Umbilical cord (tissue), 2 donors: ENCODE data around the gene NDST4. TPM values are rescaled to one million over a fixed set of nuclear protein-coding genes. Genes with fewer than 3 reads are reported as not detected.

Source experiments
- DNase-seq: peaks from one replicate; pipeline ENCODE4 v3.0.0-alpha.2; 2015; ENCODE audit warnings: low spot score
- total RNA-seq: library from RNA; depleted of rRNA; stranded (reverse); fragments of >200 nt; gene quantifications from one replicate; pipeline ENCODE4 v1.2.3, GENCODE V29; 2014; ENCODE audit warnings: low replicate concordance; ENCODE audit not compliant: insufficient read depth

Gene NDST4
- 2.2 TPM for total RNA-seq

GRCh38 chr4:115113506-115114106 is at the start of gene NDST4:
Gene NDST4 (minus strand): TSS chr4:115113620. CDS start chr4:115077036, 36,584 bp downstream.
- peak; percentile 76 for DNase-seq

DNA sequence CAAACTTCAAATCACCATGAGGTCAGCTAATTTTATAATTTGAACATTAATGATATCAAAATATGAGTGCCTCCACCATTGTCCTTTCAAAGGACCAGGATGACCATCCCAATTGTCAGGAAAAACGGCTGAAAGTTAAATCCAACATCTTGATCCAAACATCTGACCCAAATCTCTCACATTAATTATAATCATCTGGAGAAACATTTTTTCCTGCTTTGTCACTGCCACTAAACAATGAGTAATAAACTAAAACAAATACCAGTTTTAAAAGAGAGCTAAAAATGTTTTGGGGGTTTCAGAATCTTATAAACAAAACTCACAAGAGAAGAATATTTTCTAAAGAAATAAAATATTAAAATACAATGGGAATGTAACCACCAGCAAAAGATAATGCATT is 45.7 kb upstream of the NDST4 start:
- no peak for DNase-seq

GRCh38 chr4:115158296-115158695 is 44.9 kb upstream of the NDST4 start:
- no peak for DNase-seq

DNA sequence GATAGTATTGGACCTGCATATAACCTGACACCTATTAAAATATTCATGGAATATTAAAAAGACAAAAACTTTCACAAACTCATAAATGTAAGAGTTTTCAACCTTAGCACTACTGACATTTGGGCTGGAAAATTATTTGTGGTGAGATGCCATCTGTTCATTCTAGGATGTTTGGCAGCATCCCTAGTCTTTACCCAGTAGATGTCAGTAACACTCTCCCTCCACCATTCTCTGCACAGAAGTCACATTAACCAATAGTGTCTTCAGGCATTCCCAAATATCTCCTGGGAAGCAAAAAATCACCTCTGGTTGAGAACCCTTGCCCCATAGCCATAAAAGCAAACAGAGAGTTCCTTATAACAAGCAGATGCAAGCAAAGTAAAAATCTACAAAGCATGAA is 41.4 kb upstream of the NDST4 start:
- no peak for DNase-seq

- no peak for DNase-seq
Measured at GRCh38 chr4:115152965-115153364, 39.5 kb upstream of the NDST4 start.

DNA sequence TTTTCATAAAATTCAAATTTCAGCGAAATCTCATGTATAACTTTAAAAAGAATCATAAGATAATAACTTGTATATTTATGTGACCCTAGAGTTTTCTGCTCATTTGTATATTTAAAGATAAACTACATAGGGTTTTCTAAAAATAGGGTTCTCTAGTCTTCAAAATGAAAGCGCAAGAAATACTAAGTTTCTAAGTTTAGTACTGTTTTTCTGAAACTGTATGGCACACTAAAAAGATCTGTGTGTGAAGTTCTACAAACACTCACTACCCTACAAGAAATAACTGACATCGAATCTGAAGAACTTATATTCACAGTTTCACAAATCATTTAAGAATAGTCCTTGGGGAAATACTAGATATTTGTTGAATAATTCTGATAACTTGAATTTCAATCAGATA is 38.7 kb upstream of the NDST4 start:
- no peak for DNase-seq

- peak; percentile 64 for DNase-seq
Measured at GRCh38 chr4:115149106-115149505, 35.7 kb upstream of the NDST4 start.

DNA sequence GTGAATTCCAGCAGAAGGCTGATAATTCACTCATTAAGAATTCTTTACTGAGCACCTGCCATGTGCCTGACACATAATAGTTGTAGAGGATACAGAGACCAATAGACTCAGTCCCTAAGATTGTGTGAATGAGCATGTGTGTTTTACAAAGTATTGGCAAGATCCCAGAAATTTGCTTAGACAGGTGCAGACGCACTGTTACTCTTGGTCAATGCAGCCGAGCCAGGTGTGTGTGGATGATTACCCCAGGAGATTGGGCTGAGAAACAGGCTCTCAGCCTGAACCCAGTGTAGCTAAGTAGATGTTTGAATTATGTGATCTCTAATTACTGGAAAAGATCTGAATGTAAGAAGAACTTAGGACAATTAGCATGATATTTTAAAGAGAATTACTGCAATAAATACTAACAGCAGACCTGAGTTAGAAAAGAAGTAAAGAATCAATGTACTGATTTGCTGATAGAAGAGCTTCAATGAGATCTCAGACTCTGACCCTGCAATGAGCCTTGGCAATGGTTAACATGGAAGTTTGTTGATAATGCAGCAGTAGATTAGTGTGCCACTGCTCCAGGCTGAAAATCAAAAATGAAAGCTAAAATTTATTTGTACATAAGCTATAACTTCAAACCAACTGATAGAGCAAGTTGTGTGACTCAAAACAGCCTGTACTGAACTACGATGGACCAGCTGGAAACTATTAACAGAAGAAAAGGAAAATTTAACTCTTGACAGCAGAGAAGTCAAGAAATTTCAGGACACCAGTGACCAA is 32.2 kb upstream of the NDST4 start:
- peak; percentile 25 for DNase-seq

DNA sequence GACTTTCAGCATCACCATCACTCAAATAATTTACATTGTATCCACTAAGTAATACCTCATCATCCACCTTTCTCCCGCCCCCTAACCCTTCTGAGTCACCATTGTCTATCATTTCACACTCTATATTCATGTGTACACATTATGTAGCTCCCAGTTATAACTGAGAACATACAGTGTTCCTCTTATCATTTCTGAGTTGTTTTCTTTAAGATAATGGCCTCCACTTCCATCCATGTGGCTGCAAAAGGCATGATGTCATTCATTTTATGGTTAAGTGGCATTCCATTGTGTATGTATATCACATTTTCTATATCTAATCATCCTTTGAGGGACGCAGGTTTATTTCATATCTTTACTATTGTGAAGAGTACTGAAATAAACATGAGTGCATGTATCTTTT is 14.6 kb upstream of the NDST4 start:
- DNase-seq, result no peak

GRCh38 chr4:115126491-115126890 is 13.1 kb upstream of the NDST4 start:
- no peak for DNase-seq

GRCh38 chr4:115121351-115122043 is 8.1 kb upstream of the NDST4 start:
- DNase-seq, result no peak

GRCh38 chr4:115119804-115120352 is 6.5 kb upstream of the NDST4 start:
- DNase-seq, result no peak

- DNase-seq, result no peak
Measured at GRCh38 chr4:115117651-115118050, 4.2 kb upstream of the NDST4 start.

GRCh38 chr4:115110191-115111181 is 2.9 kb downstream of the NDST4 start:
- peak; percentile 86 for DNase-seq

GRCh38 chr4:115108850-115109249 is 4.6 kb downstream of the NDST4 start:
- DNase-seq, result no peak

DNA sequence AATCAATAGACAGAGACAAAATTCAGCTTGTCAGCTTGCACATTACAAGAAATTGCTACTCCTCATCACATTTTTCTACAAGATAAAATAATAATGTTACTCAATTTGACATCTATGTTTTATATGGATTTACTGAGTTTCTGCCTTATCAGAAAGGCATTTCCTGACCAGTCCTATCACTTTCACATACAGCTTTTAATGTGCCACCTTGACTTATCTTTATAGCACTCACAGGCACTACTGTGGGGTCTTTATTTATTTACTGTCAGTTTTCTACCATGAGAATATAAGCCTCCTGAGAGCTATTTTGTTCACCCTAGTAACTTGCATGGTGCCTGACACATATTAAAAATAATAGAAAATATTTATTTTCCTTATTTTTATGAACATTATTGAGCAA is 6.0 kb downstream of the NDST4 start:
- DNase-seq, result no peak

DNA sequence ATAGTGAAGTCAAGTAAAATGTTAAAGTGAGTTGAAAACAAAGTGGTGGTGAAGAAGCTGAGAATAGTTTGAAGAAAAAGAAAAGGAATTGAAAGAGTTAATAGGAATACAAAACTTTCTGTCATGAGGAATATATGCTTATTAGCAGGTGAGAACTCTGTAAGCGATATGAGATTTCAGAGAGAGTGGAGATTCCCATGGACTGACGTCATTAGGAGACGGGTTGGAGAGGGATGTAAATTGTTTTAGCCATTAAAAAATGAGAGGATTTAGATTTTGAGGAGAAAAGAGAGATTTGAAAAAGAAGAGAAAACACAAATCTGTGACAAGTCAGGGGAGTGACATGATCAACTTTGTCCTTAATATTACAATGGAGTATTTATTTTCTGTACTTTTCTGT is 11.7 kb downstream of the NDST4 start:
- DNase-seq, result no peak

- DNase-seq, result peak; percentile 14
Measured at GRCh38 chr4:115090483-115091075, 22.8 kb downstream of the NDST4 start.

DNA sequence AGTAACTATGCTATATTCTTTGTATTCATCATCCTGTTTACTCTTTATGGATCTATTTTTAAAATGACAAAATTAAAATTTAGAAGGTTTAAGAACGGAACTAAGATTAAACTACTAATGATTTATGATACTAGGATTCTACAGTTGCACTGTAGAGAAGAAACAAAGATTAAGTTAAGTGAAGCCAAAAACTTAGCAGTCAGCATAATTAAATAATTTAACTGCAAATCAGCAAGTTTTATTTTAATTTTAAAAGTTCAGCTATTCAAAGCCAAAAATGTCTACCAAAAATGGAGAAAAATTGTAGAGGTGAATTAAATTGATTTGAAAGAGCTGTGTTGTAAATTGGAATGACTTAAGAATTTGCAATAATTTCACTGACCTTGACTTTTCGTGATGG is 30.8 kb downstream of the NDST4 start:
- no peak for DNase-seq

GRCh38 chr4:115076691-115077090 is 36.7 kb downstream of the NDST4 start:
- no peak for DNase-seq

GRCh38 chr4:115058533-115058932 is 54.9 kb downstream of the NDST4 start:
- DNase-seq, result no peak
